ENCODE results near the gene SEMA7A. TPM values are rescaled to one million over a fixed set of nuclear protein-coding genes. Genes with fewer than 3 reads are reported as not detected.

SEMA7A gene, protein sequence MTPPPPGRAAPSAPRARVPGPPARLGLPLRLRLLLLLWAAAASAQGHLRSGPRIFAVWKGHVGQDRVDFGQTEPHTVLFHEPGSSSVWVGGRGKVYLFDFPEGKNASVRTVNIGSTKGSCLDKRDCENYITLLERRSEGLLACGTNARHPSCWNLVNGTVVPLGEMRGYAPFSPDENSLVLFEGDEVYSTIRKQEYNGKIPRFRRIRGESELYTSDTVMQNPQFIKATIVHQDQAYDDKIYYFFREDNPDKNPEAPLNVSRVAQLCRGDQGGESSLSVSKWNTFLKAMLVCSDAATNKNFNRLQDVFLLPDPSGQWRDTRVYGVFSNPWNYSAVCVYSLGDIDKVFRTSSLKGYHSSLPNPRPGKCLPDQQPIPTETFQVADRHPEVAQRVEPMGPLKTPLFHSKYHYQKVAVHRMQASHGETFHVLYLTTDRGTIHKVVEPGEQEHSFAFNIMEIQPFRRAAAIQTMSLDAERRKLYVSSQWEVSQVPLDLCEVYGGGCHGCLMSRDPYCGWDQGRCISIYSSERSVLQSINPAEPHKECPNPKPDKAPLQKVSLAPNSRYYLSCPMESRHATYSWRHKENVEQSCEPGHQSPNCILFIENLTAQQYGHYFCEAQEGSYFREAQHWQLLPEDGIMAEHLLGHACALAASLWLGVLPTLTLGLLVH
- total RNA-seq = 3.0 and 3.2 TPM in 2 replicates

DNA sequence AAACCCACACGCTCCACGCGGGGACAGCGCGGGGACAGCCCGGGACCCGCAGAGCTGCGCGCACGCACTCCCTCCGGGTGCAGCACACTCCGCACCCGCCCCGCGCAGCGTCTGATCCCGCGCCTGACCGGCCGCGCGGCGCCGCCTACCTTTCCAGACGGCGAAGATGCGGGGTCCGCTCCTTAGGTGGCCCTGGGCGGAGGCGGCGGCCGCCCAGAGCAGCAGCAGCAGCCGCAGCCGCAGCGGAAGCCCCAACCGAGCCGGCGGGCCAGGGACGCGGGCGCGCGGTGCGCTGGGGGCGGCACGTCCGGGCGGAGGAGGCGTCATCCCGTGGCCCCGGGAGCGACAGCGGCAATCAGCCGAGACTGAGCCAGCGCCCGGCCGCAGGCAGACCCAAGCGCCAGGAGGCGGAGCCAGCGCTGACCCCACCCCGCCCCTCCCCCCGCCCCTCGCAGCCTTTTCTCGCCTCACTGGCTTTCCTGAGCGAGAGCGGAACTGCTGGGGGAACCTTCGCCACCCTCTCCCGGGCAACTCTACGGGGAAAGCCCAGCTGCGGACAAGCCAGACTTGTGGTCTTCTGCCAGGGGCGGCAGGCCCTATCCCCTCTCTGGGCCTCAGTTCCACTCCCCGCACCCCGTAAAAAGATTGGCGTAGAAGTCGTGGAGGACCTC, at the start of gene SEMA7A:
Gene SEMA7A, minus strand, starts transcription at position 367 of the 671 bp plus-strand sequence. Its CDS starts 40 bp downstream, at position 327.

DNA sequence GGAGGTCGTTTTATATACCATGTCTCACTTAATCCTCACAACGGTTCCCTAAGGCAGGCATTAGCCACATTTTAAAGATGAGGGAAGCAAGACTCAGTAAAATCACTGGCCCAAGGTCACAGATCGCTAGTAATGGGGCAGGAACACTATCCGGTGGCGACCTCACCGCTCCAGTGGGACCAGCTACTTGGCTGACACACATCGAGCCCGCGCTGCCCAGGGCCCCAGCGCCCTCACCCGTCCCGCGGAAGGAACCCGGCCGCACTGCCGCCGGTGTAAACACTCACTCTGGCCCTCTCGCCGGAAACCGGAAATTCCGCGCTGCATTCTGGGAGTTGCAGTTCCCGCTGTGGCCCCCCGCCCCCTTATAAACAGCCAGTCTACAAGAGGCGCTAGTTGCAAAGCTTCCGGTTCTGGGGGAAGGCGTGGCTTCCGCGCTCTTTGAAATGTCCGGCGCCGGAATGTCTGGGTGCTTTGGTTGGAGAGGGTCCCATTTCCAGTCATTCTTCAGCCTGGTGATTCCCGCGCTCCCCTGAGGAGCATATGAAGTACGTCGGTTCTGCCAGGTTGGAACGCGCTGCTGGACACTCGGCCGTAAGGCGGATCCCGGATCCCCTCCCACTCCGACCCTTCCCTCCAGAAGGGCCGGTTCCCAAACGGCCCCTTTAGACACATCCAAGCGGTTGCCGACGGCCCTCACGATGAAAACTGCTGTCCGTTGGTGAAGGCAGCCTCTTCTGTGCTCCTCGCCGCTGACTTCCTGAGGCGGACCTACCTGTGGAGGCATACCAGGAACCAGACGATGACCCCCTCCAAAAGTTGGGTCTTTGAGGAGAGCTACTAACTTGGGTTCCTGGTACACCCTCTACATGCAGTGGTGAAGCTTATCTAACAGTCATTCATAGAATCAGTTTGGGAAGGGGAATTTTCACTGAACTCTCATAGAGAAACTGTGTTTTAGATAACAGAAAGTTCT, 27.4 kb upstream of the SEMA7A start, which contains the start of gene UBL7:
Gene UBL7, minus strand, starts transcription at position 290 of the 976 bp plus-strand sequence. CDS start 2,293 bp downstream, outside the sequence.

DNA sequence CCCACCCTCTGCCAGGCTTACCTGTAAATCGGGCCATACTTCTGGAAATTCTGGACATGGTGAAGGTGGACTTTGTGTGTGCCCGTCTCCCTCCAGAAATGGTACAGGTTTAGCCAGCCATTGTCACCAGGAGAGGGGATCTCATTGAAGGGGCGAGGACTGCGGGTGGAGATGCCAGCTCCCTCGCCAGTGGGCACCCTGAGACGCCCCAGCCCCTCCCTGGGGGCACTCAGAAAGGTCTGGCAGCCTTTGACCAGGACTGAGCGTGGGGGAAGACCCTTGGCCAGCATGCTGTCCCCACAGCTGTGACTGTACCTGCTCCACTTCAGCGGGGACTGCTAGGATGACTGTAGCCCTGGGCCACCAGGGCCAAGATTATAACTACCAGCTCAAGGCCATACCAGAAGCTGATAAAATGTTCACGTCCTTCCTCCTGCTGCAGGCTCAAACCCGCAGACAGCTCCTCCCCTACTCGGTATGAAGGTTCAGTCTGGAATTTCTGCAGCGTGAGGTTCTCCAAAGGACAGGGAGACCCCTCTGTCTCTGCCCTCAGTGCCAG, 66.4 kb downstream of the SEMA7A start, which contains the start of gene CYP11A1:
Gene CYP11A1, minus strand, starts transcription at position 351 of the 559 bp plus-strand sequence. Its CDS starts 61 bp downstream, at position 290.

Other genes with a start within 250 kb of the SEMA7A start
- 0.32 and 1.5 TPM in 2 replicates for gene STRA6, start 231.2 kb downstream of the SEMA7A start, total RNA-seq
- gene CCDC33, start 197.6 kb downstream of the SEMA7A start, total RNA-seq = not detected in 2 replicates
- not detected in 2 replicates for gene CYP11A1, start 66.3 kb downstream of the SEMA7A start, total RNA-seq
- gene UBL7, start 27.2 kb upstream of the SEMA7A start, total RNA-seq = 26.0 and 37.5 TPM in 2 replicates
- gene ARID3B, start 107.3 kb upstream of the SEMA7A start, total RNA-seq = 1.3 and 1.8 TPM in 2 replicates
- 28.6 and 71.9 TPM in 2 replicates for gene CLK3, start 181.9 kb upstream of the SEMA7A start, total RNA-seq